Activated naive CD8-positive, alpha-beta T cell (primary cell): ENCODE measurements around the gene SLC22A13.
A peak's percentile ranks its signal among the peaks of the same experiment; 100 is the strongest.

Experiments used
- H3K27ac Mint-ChIP-seq: one replicate; pipeline ENCODE4 v1.8.0; 2021; ENCODE audit warnings: mixed read lengths
- H3K27me3 Mint-ChIP-seq: one replicate; pipeline ENCODE4 v1.8.0; 2021; ENCODE audit warnings: mixed read lengths
- H3K36me3 Mint-ChIP-seq: one replicate; pipeline ENCODE4 v1.8.0; 2021; ENCODE audit warnings: mixed read lengths
- H3K4me1 Mint-ChIP-seq: one replicate; pipeline ENCODE4 v1.8.0; 2021; ENCODE audit warnings: low read depth, mixed read lengths
- H3K4me3 Mint-ChIP-seq: one replicate; pipeline ENCODE4 v1.8.0; 2021; ENCODE audit warnings: mild to moderate bottlenecking, mixed read lengths
- H3K9me3 Mint-ChIP-seq: one replicate; pipeline ENCODE4 v1.8.0; 2021; ENCODE audit warnings: low read depth, mixed read lengths

The SLC22A13 gene

GRCh38 chr3:38250198-38250597, 15.4 kb upstream of the SLC22A13 start:
- H3K4me3 Mint-ChIP-seq, result no peak overlapping the region
- H3K9me3 Mint-ChIP-seq, result no peaks in the 10 kb centered on the region
- H3K27me3 Mint-ChIP-seq, result no peaks in the 10 kb centered on the region
- H3K36me3 Mint-ChIP-seq, result peaks cover 8% of the 10 kb centered on the region
- peaks cover 13% of the 10 kb centered on the region for H3K4me1 Mint-ChIP-seq
- no peak overlapping the region for H3K27ac Mint-ChIP-seq

GRCh38 chr3:38251197-38251596, 14.4 kb upstream of the SLC22A13 start:
- peaks cover 19% of the 10 kb centered on the region for H3K4me1 Mint-ChIP-seq
- no peaks in the 10 kb centered on the region for H3K9me3 Mint-ChIP-seq
- H3K27me3 Mint-ChIP-seq, result no peaks in the 10 kb centered on the region
- H3K36me3 Mint-ChIP-seq, result peaks cover 7% of the 10 kb centered on the region
- no peak overlapping the region for H3K27ac Mint-ChIP-seq
- no peak overlapping the region for H3K4me3 Mint-ChIP-seq

- no peak overlapping the region for H3K4me3 Mint-ChIP-seq
- peaks cover 15% of the 10 kb centered on the region for H3K4me1 Mint-ChIP-seq
- no peaks in the 10 kb centered on the region for H3K27me3 Mint-ChIP-seq
- no peaks in the 10 kb centered on the region for H3K9me3 Mint-ChIP-seq
- peaks cover 7% of the 10 kb centered on the region for H3K36me3 Mint-ChIP-seq
- no peak overlapping the region for H3K27ac Mint-ChIP-seq
These were observed 11.9 kb upstream of the SLC22A13 start for GRCh38 chr3:38253704-38254103.

GRCh38 chr3:38254872-38255271, 10.7 kb upstream of the SLC22A13 start:
- H3K36me3 Mint-ChIP-seq, result peaks cover 7% of the 10 kb centered on the region
- peaks cover 24% of the 10 kb centered on the region for H3K4me1 Mint-ChIP-seq

GRCh38 chr3:38255627-38256026, 10.0 kb upstream of the SLC22A13 start:
- no peaks in the 10 kb centered on the region for H3K9me3 Mint-ChIP-seq
- H3K4me1 Mint-ChIP-seq, result peaks cover 30% of the 10 kb centered on the region
- H3K36me3 Mint-ChIP-seq, result peaks cover 12% of the 10 kb centered on the region
- no peaks in the 10 kb centered on the region for H3K27me3 Mint-ChIP-seq
- peak overlapping the region; percentile 30 for H3K27ac Mint-ChIP-seq
- no peak overlapping the region for H3K4me3 Mint-ChIP-seq

More at GRCh38 chr3:38254872-38255271, 10.7 kb upstream of the SLC22A13 start:
- Mint-ChIP-seq H3K27me3 (no peaks in the 10 kb centered on the region), H3K4me3 (no peak overlapping the region), H3K9me3 (no peaks in the 10 kb centered on the region), H3K27ac (no peak overlapping the region)

GRCh38 chr3:38257583-38257982, 8.0 kb upstream of the SLC22A13 start:
- peaks cover 14% of the 10 kb centered on the region for H3K36me3 Mint-ChIP-seq
- H3K27ac Mint-ChIP-seq, result peak overlapping the region; percentile 74
- H3K4me1 Mint-ChIP-seq, result peaks cover 30% of the 10 kb centered on the region
- no peaks in the 10 kb centered on the region for H3K27me3 Mint-ChIP-seq
- no peak overlapping the region for H3K4me3 Mint-ChIP-seq
- H3K9me3 Mint-ChIP-seq, result no peaks in the 10 kb centered on the region

GRCh38 chr3:38260474-38260873, 5.1 kb upstream of the SLC22A13 start:
- Mint-ChIP-seq H3K4me1 (peaks cover 40% of the 10 kb centered on the region), H3K27me3 (no peaks in the 10 kb centered on the region), H3K9me3 (no peaks in the 10 kb centered on the region), H3K27ac (no peak overlapping the region), H3K4me3 (no peak overlapping the region), H3K36me3 (peaks cover 10% of the 10 kb centered on the region)

- Mint-ChIP-seq H3K9me3 (no peaks in the 10 kb centered on the region), H3K27ac (no peak overlapping the region), H3K36me3 (peaks cover 12% of the 10 kb centered on the region), H3K4me3 (no peak overlapping the region), H3K4me1 (peaks cover 28% of the 10 kb centered on the region), H3K27me3 (no peaks in the 10 kb centered on the region)
These were observed 1.2 kb upstream of the SLC22A13 start for GRCh38 chr3:38264353-38264771.

GRCh38 chr3:38264779-38265178, 833 bp upstream of the SLC22A13 start:
- H3K27me3 Mint-ChIP-seq, result no peaks in the 10 kb centered on the region
- H3K27ac Mint-ChIP-seq, result no peak overlapping the region
- H3K4me3 Mint-ChIP-seq, result no peak overlapping the region
- peaks cover 12% of the 10 kb centered on the region for H3K36me3 Mint-ChIP-seq
- peaks cover 24% of the 10 kb centered on the region for H3K4me1 Mint-ChIP-seq
- H3K9me3 Mint-ChIP-seq, result no peaks in the 10 kb centered on the region

GRCh38 chr3:38266810-38267209, 1.2 kb downstream of the SLC22A13 start:
- Mint-ChIP-seq H3K9me3 (no peaks in the 10 kb centered on the region), H3K4me3 (no peak overlapping the region), H3K36me3 (peaks cover 13% of the 10 kb centered on the region), H3K27ac (no peak overlapping the region), H3K27me3 (no peaks in the 10 kb centered on the region), H3K4me1 (peaks cover 17% of the 10 kb centered on the region)

GRCh38 chr3:38267662-38268061, 2.0 kb downstream of the SLC22A13 start:
- Mint-ChIP-seq H3K4me1 (peaks cover 17% of the 10 kb centered on the region), H3K4me3 (no peak overlapping the region), H3K9me3 (no peaks in the 10 kb centered on the region), H3K27me3 (no peaks in the 10 kb centered on the region), H3K27ac (peak overlapping the region; percentile 5), H3K36me3 (peaks cover 10% of the 10 kb centered on the region)

- Mint-ChIP-seq H3K4me3 (no peak overlapping the region), H3K9me3 (no peaks in the 10 kb centered on the region), H3K4me1 (peaks cover 17% of the 10 kb centered on the region), H3K27ac (no peak overlapping the region), H3K27me3 (no peaks in the 10 kb centered on the region), H3K36me3 (peaks cover 10% of the 10 kb centered on the region)
These were observed 2.5 kb downstream of the SLC22A13 start for GRCh38 chr3:38268087-38268486.

GRCh38 chr3:38268522-38268921, 2.9 kb downstream of the SLC22A13 start:
- Mint-ChIP-seq H3K4me3 (no peak overlapping the region), H3K27ac (no peak overlapping the region), H3K27me3 (no peaks in the 10 kb centered on the region), H3K4me1 (peaks cover 15% of the 10 kb centered on the region), H3K36me3 (peaks cover 10% of the 10 kb centered on the region), H3K9me3 (no peaks in the 10 kb centered on the region)

- no peaks in the 10 kb centered on the region for H3K27me3 Mint-ChIP-seq
- H3K4me3 Mint-ChIP-seq, result no peak overlapping the region
- H3K27ac Mint-ChIP-seq, result no peak overlapping the region
- peaks cover 6% of the 10 kb centered on the region for H3K4me1 Mint-ChIP-seq
- peaks cover 14% of the 10 kb centered on the region for H3K36me3 Mint-ChIP-seq
- H3K9me3 Mint-ChIP-seq, result no peaks in the 10 kb centered on the region
These were observed 5.0 kb downstream of the SLC22A13 start for GRCh38 chr3:38270606-38271005.

- no peak overlapping the region for H3K27ac Mint-ChIP-seq
- no peak overlapping the region for H3K4me3 Mint-ChIP-seq
- H3K4me1 Mint-ChIP-seq, result peaks cover 6% of the 10 kb centered on the region
- no peaks in the 10 kb centered on the region for H3K9me3 Mint-ChIP-seq
- H3K27me3 Mint-ChIP-seq, result no peaks in the 10 kb centered on the region
- H3K36me3 Mint-ChIP-seq, result peaks cover 16% of the 10 kb centered on the region
These were observed 5.9 kb downstream of the SLC22A13 start for GRCh38 chr3:38271553-38271952.

GRCh38 chr3:38274864-38275649, 9.4 kb downstream of the SLC22A13 start:
- no peak overlapping the region for H3K4me3 Mint-ChIP-seq
- H3K9me3 Mint-ChIP-seq, result no peaks in the 10 kb centered on the region
- no peaks in the 10 kb centered on the region for H3K27me3 Mint-ChIP-seq
- H3K27ac Mint-ChIP-seq, result no peak overlapping the region
- peaks cover 13% of the 10 kb centered on the region for H3K36me3 Mint-ChIP-seq
- no peaks in the 10 kb centered on the region for H3K4me1 Mint-ChIP-seq
